Measurements from ENCODE around the gene SLC1A2. TPM values are rescaled to one million over a fixed set of nuclear protein-coding genes. Genes with fewer than 3 reads are reported as not detected.

The SLC1A2 gene
- total and polyA plus RNA-seq, 2 of the 4 experiments (the other 2 are of a cell fraction) = 0.15 to 0.54 TPM

DNA sequence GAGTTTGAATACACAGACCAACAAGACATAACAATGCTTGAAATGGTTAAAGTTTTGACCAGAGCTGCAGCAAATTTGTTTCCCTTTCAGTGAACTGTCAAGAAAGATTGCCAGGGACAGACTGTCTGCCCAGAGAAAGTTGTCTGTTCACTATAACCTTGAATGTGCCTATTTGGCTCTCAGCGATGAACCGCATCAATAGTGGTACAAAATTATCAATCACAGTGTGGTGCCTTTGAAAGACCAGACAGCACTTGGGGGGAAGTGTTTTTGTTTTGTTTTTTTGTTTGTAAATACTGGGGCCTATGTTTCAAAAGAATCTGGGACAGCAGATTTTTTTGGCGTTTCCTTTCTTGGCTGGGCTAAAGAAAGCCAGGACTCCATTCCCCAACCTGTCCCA is 157.3 kb downstream of the SLC1A2 start:
- Histone ChIP-seq H4K5ac (ENCODE audit: low read depth, low read length) (no peak overlapping the region), H3K4me2 (ENCODE audit: low read depth, low read length) (no peak overlapping the region), H4K91ac (ENCODE audit: insufficient read depth, low read depth, low read length) (no peak overlapping the region), H4K20me1 (ENCODE audit: insufficient read depth, low read length) (no peaks in the 10 kb centered on the region), H3K79me1 (ENCODE audit: low read depth in 1 of 2, low read length in 2 of 2) (no peaks in the 10 kb centered on the region; a peak in 1 of 4 replicates), H2AK5ac (ENCODE audit: low read depth, low read length) (peak overlapping the region; percentile 24; the same call in 1 of the 2 replicates), H3K23ac (ENCODE audit: low read depth, low read length) (no peak overlapping the region), H3K9me1 (ENCODE audit: insufficient read depth, low read length) (peaks cover 5% of the 10 kb centered on the region), H2BK20ac (ENCODE audit: low read depth, low read length) (0 out of 2 replicates have a peak overlapping the region, but pooled peaks have one; percentile 10), H3K9me3 (ENCODE audit: control insufficient read depth, insufficient read depth, low read length) (no peaks in the 10 kb centered on the region), H3K9ac (ENCODE audit: low read depth, low read length) (no peak overlapping the region), H3K4me1 (ENCODE audit: control insufficient read depth, insufficient read depth, low read length) (peaks cover 6% of the 10 kb centered on the region), H2BK15ac (ENCODE audit: low read depth, low read length) (no peak overlapping the region), H2BK120ac (ENCODE audit: low read depth, low read length) (peak overlapping the region; percentile 37; the same call in 1 of the 2 replicates), H2AK9ac (replicated peaks; ENCODE audit: low read depth, low read length, poor library complexity) (no peak overlapping the region), H3K4me3 (ENCODE audit: insufficient read depth, low read depth, low read length) (no peak overlapping the region), H3K27ac (ENCODE audit: insufficient read depth, low read length) (no peak overlapping the region), H2BK5ac (ENCODE audit: low read depth, low read length, poor library complexity, severe bottlenecking) (no peak overlapping the region), H3K18ac (ENCODE audit: low read depth, low read length) (no peak overlapping the region), H3K27me3 (ENCODE audit: control insufficient read depth, insufficient read depth, low read length) (no peaks in the 10 kb centered on the region), H2AFZ (replicated peaks; ENCODE audit: low read length, poor library complexity) (no peak overlapping the region), H3K36me3 (ENCODE audit: control insufficient read depth, insufficient read depth, low read length) (no peaks in the 10 kb centered on the region; the same call in 1 of the 2 replicates), H3K56ac (ENCODE audit: extremely low read depth, insufficient read depth, low read length) (no peak overlapping the region), H3K14ac (replicated peaks; ENCODE audit: low read depth, low read length) (no peak overlapping the region), H3K4ac (ENCODE audit: low read depth, low read length) (no peak overlapping the region), H4K8ac (ENCODE audit: low read depth in 2 of 2, low read length in 2 of 2) (no peak overlapping the region)
- CTCF ChIA-PET = interaction anchor here (0.6 kb wide), 1 partner anchor 42 kb away, joined by 3 read pairs; no protein-coding TSS in a partner anchor
- TF ChIP-seq, protein P1, sequence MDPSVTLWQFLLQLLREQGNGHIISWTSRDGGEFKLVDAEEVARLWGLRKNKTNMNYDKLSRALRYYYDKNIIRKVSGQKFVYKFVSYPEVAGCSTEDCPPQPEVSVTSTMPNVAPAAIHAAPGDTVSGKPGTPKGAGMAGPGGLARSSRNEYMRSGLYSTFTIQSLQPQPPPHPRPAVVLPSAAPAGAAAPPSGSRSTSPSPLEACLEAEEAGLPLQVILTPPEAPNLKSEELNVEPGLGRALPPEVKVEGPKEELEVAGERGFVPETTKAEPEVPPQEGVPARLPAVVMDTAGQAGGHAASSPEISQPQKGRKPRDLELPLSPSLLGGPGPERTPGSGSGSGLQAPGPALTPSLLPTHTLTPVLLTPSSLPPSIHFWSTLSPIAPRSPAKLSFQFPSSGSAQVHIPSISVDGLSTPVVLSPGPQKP (IDR thresholded peaks at IDR 0.05; ENCODE audit: borderline replicate concordance, low read depth, low read length) = no peak
- in situ Hi-C loops (cut with MboI; ENCODE audit: low sequenced_read_pairs) = no loop called here
- dilution Hi-C loops (cut with HindIII; ENCODE audit: low sequenced_read_pairs, unreplicated experiment) = no loop called here
- ATAC-seq (ENCODE audit: low read depth) (no peak), DNase-seq (no peak)
- intact Hi-C loops (cut with micrococcal nuclease) = no loop called here
- POLR2A ChIA-PET (ENCODE audit: unreplicated experiment) = no interaction called here
- no TSS peak for BruUV-seq (replicated peaks)
- whole genome bisulfite sequencing, 2 experiments (ENCODE audit: extremely low coverage in 2 of 2, insufficient read length in 1 of 2) = 100% methylated on average over 2 of the region's 3 CpGs; no CpG with 5 or more reads in 1 of the 2 experiments

Data from IMR-90 (cell line).